ENCODE measurements around the gene MTHFD1L. TPM values are rescaled to one million over a fixed set of nuclear protein-coding genes. Genes with fewer than 3 reads are reported as not detected.

MTHFD1L gene
- total and polyA plus RNA-seq, 2 experiments from 2014 or later, result 18.2 to 37.9 TPM

GRCh38 chr6:150908901-150909300 is 43.4 kb downstream of the MTHFD1L start:
- TF ChIP-seq, protein P1, sequence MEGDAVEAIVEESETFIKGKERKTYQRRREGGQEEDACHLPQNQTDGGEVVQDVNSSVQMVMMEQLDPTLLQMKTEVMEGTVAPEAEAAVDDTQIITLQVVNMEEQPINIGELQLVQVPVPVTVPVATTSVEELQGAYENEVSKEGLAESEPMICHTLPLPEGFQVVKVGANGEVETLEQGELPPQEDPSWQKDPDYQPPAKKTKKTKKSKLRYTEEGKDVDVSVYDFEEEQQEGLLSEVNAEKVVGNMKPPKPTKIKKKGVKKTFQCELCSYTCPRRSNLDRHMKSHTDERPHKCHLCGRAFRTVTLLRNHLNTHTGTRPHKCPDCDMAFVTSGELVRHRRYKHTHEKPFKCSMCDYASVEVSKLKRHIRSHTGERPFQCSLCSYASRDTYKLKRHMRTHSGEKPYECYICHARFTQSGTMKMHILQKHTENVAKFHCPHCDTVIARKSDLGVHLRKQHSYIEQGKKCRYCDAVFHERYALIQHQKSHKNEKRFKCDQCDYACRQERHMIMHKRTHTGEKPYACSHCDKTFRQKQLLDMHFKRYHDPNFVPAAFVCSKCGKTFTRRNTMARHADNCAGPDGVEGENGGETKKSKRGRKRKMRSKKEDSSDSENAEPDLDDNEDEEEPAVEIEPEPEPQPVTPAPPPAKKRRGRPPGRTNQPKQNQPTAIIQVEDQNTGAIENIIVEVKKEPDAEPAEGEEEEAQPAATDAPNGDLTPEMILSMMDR (IDR thresholded peaks at IDR 0.05; ENCODE audit: low read depth, low read length), result no peak
- no peaks in the 10 kb centered on the region for H3K4me1 ChIP-seq (ENCODE audit: low read depth)
- no peak overlapping the region for H3K27ac ChIP-seq
- no peak for DNase-seq (ENCODE audit: low read depth in 1 of 2, low spot score in 1 of 2)
- no peak overlapping the region for H3K4me3 ChIP-seq
- no peaks in the 10 kb centered on the region for H3K9me3 ChIP-seq (ENCODE audit: low read depth)
- no peaks in the 10 kb centered on the region for H3K27me3 ChIP-seq
- peaks cover 2% of the 10 kb centered on the region for H3K36me3 ChIP-seq

DNA sequence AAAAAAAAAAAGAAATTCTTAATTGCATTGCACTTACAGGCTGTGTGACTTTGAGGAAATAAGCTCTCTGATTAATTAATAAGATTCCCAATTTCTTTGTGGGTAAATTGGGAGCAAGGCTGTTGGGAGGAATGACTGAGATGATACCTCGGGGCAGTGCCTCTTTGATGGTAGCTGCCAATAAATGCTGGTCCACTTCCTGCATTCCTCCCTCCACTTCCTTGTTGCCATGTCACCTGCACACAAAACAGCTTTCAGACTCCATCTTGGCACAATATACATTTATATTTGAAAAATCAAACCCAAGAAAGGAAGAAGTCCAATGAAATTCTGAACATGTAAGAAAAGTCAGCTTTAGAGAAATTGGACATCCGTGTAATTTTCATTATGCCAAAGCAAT is 45.1 kb downstream of the MTHFD1L start:
- Histone ChIP-seq H3K36me3 (peaks cover 2% of the 10 kb centered on the region), H3K9me3 (ENCODE audit: low read depth) (no peaks in the 10 kb centered on the region), H3K27ac (no peak overlapping the region), H3K4me3 (no peak overlapping the region), H3K27me3 (no peaks in the 10 kb centered on the region), H3K4me1 (ENCODE audit: low read depth) (no peaks in the 10 kb centered on the region)
- DNase-seq (ENCODE audit: low read depth in 1 of 2, low spot score in 1 of 2), result no peak
- TF ChIP-seq, protein P1 (IDR thresholded peaks at IDR 0.05; ENCODE audit: low read depth, low read length), result no peak

- H3K27me3 ChIP-seq, result no peaks in the 10 kb centered on the region
- no peaks in the 10 kb centered on the region for H3K4me1 ChIP-seq (ENCODE audit: low read depth)
- no peak overlapping the region for H3K27ac ChIP-seq
- TF ChIP-seq, protein P1 (IDR thresholded peaks at IDR 0.05; ENCODE audit: low read depth, low read length), result no peak
- no peaks in the 10 kb centered on the region for H3K9me3 ChIP-seq (ENCODE audit: low read depth)
- no peak for DNase-seq (ENCODE audit: low read depth in 1 of 2, low spot score in 1 of 2)
- H3K4me3 ChIP-seq, result no peak overlapping the region
- H3K36me3 ChIP-seq, result peaks cover 2% of the 10 kb centered on the region
Measured at GRCh38 chr6:150914372-150914771, 48.9 kb downstream of the MTHFD1L start.

DNA sequence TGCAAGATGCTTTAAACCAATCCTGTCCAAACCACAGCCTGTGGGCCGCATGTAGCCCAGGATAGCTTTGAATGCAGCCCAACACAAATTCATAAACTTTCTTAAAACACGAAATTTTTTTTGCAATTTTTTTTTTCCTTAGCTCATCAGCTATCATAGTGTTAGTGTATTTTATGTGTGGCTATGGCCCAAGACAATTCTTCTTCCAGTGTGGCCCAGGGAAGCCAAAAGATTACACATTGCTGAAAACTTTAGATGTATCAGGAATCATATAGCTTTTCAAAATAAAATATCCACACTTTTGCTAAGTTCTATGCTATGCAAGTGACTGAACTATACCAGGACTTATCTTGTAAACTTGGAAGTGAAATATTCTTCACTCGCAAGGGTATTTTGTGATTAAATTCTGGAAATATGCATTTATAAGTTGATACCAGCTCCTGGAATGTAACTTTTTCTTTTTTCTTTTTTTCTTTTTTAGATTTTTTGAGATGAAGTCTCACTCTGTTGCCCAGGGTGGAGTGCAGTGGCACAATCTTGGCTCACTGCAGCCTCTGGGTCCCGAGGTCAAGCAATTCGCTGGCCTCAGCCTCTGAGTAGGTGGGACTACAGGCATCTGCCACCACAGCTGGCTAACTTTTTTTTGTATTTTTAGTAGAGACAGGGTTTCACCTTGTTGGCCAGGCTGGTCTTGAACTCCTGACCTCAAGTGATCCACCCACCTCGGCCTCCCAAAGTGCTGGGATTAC is 49.8 kb downstream of the MTHFD1L start:
- TF ChIP-seq, protein P1 (IDR thresholded peaks at IDR 0.05; ENCODE audit: low read depth, low read length), result no peak
- Histone ChIP-seq H3K27me3 (no peaks in the 10 kb centered on the region), H3K9me3 (ENCODE audit: low read depth) (no peaks in the 10 kb centered on the region), H3K4me3 (no peak overlapping the region), H3K36me3 (peaks cover 8% of the 10 kb centered on the region), H3K4me1 (ENCODE audit: low read depth) (no peaks in the 10 kb centered on the region), H3K27ac (no peak overlapping the region)
- no peak for DNase-seq (ENCODE audit: low read depth in 1 of 2, low spot score in 1 of 2)

GRCh38 chr6:150915880-150916265 is 50.4 kb downstream of the MTHFD1L start:
- TF ChIP-seq, protein P1 (IDR thresholded peaks at IDR 0.05; ENCODE audit: low read depth, low read length), result no peak
- Histone ChIP-seq H3K4me1 (ENCODE audit: low read depth) (no peaks in the 10 kb centered on the region), H3K36me3 (peaks cover 8% of the 10 kb centered on the region), H3K27ac (no peak overlapping the region), H3K4me3 (no peak overlapping the region), H3K9me3 (ENCODE audit: low read depth) (no peaks in the 10 kb centered on the region), H3K27me3 (no peaks in the 10 kb centered on the region)
- peak in 1 of 2 donors; percentile 90 for DNase-seq (ENCODE audit: low read depth in 1 of 2, low spot score in 1 of 2)

All from cardiac muscle cell (in vitro differentiated cells and primary cell).